TTC549 (cell line): ENCODE results near the gene MUC16.

Experiments used
- FAIRE-seq: peaks from 2 replicates; lab custom pipeline; 2012; peaks lifted over from hg19 to GRCh38; lab: Jason Lieb, UNC

Gene MUC16

DNA sequence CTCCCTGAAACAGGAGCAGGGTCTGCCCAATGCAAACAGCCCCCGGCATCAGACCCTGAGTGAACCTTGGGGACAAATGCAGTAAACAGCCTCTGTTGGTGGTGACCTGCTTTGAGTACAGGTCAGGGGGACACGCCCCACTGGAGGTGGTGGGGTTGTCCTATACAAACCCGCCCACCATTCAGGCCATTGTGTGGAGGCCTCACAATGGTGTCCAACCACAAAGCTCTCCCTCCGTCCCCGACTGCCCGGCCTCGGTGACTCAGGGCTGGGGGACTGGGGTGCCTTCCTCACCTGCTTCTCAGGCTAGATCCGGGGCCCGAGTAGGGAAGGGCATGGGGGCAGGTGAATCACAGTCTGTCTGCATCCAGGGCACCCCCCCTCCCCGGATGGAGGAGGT is 1.5 kb downstream of the MUC16 start:
- FAIRE-seq = no peak

DNA sequence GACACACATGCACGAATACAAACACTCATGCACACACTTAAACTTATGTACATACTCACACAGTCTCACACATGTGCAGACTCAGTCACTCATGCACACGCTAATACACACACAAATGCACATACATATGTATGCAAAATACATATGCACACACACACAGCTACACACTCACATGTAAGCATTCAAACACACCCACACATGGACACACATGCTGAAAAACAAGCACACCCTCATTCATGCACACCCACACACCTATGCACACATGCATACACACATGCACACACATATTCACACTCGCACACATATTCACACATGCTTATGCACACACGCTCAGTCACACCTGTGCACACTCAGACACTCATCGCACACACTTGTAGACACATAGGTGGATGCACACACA is 9.3 kb downstream of the MUC16 start:
- FAIRE-seq = no peak

DNA sequence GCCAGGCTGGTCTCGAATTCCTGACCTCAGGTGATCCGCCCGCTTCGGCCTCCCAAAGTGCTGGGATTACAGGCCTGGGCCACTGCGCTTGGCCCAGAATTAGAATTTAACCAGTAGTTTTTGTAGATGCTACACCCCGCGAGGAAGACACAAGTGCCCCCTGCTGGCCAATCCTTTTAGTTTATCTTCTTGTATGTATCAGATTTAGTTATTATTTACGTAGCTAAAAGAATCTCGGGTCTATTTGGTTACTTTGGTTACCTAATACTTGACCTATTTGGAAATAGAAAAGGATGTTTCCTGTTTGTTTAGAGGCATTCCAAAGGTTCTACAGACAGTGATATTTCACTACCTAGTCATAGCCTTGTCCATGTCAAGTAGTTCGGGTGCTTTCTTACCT is 22.0 kb downstream of the MUC16 start:
- no peak for FAIRE-seq

DNA sequence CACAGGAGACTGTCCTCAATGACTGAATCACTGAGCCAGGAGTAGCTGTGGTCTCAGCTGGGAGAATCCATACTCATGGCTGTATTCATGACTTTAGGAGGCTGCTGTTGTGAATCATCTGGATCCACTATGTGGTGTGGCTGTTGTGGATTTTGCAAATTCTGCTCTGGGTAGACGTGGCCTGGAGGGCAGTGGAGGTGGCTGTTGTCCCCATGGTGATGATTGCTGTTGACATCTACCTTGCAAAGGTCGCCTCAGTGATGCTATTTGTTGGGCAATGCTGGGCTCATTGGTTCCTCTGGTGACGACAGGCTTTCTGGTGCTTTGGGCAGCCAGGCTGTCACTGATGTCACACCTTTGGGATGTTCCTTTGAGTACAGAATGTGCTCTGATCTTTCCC is 23.9 kb downstream of the MUC16 start:
- no peak for FAIRE-seq

DNA sequence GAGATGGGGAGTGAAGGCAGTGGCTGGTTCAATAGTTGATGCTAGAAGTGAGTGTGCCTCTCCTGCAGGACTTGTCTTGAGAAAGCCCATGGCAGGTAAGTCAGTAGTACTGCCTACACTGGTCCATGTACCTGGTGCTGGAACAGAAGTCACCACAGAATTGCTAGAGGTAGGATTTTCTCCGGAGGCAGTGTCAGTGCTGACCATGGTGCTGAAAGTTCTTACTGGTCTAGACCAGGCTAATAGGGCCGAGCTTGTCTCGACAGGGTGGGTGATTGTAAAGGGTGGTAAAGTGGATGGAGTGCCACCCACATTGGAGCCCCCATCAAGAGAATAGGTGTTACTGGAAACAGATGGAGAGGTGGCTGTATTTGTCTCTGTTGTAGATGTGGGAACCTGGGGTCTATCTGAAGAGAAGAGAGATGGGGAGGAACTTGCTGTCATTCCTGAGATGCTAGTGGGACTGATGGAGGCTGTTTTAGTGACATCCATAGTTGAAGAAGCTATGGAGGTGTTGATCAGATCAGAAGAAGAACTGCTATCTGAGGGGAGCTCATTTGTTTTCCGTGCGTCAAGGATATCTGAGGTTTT is 36.6 kb downstream of the MUC16 start:
- FAIRE-seq = no peak

DNA sequence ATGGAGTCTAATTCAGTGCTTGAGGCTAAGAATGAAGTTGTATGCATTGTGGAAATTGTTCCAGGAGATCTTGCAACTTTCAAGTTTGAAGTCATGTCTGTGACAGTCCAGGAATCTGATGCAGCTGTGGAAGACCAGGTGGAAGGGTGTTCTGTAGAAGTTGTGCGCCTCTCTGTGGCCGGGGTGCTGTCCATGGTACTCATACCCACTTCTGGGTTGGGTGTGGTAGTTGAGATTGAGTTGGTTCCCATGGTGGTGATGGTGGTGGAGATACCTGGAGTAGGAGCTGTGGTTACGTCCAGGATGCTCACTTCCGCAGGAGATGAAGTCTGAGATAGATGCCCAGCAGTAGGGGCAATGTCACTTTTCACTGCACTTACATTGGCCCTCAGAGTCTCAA is 44.3 kb downstream of the MUC16 start:
- FAIRE-seq = no peak
